Stimulated activated CD4-positive, alpha-beta T cell treated with anti-CD3 and anti-CD28 coated beads, Interleukin-4, amount 100 ng/mL, for 1 hour (primary cell): ENCODE measurements around the gene MYOCD.

Source experiments
- DNase-seq: peaks from one replicate; pipeline ENCODE4 v3.0.0-alpha.2; 2020

Gene MYOCD

GRCh38 chr17:12712941-12713340 is 47.3 kb downstream of the MYOCD start:
- no peak for DNase-seq

- no peak for DNase-seq
Measured at GRCh38 chr17:12719948-12720347, 54.3 kb downstream of the MYOCD start.

DNA sequence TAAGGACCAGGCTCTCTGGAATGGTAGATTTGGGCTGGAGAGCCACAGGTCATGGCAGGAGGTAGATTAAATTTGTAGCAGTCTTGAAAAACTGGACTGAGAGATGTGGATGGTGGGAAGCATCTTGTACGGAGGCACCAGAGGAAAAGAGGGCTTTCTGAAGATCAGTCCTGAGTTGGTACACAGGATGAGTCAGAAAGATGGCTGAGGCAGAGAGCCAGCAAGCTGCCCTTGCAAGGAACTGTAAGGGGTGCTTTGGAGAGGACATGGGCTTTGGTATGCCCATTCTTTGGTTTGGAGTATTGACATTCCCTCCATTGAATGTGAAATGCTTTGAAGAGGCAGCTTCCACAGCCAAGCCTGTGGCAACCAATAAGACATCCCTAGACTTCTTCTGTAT is 55.9 kb downstream of the MYOCD start:
- no peak for DNase-seq

DNA sequence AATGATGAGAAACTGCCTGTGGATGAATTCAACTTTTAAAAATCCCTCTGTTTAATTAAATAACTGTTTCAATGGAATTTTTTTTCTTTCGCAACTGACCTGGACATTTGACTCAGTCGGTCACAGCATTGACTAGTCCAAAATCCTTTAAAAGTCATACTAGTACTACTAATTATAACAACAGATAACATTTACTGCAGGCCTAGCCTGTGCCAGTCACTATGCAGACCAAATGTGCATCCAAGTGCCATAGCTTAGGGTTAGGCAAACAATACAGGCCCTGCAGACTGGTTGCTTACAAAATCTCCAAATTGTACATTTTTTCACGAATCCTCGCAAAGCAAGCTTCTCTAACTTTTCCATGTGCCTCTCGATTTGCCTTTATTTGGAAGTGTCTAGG is 56.6 kb downstream of the MYOCD start:
- DNase-seq = no peak

DNA sequence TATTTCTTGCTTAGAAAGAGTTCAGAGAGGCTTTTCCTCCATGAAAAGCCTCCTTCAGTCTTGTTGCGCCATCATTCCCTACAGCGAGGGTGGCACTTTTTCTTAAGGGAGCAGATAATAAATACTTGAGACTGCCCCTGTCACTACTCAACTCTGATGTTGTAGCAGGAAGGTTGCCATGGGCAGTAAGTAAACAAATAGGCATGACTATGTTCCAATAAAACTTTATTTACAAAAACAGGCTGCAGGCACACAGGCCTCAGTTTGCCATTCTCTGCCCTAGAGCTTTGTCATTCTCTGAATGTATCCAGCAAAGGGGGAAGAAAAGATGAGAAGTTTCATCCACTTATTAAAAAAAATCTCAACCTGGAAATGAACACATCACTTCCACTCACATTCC is 60.4 kb downstream of the MYOCD start:
- no peak for DNase-seq

DNA sequence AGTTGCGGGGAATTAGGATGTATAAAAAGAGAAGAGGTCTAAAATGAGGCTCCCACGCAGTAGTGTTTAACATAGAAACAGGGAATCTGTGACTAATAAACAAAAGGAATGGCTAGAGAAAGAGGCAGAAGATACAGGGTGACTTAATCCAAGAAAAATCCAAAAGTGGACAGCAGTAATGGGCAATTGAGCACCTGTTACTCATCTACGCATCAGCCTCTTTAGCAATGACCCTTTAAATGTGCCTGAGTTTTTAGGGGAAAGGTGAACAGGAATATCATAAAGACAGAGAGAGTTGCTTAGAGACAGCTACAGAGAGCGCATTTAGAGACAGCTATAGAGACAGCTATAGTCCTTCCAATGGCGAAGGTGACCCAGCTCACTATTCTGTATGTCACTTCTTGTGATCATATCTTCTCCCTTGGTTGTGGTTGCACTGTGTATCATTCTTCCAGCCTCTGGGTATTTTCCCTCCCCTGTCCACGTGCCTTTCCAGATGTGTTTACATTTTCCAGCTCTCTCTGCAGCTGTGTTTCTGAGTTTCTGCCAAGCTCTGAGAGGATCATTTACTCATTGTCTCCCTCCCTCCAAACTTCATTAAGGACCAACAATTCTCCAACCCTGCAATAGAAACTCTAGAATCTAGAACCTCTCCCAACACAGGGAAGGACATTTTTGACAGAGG is 61.5 kb downstream of the MYOCD start:
- no peak for DNase-seq

DNA sequence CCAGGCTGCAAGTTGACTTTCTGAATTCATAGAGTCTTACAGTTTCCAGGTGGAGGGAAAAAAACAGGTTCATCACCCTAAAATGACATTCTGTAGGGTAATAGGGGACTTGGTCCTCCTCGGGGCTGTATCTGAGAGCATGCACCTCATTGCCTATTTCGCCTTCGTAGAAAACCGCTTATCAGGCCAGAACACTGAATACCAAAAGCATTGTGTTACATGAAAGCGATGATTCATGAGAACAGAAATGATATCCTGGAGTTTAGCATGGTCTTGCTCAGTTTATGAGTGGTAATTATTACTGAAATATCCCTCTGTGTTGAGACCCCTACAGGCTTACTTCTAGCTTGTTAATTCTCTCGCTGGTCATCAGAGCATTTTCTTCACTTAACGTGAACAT is 62.2 kb downstream of the MYOCD start:
- DNase-seq = no peak

- no peak for DNase-seq
Measured at GRCh38 chr17:12729086-12729485, 63.4 kb downstream of the MYOCD start.

- DNase-seq = no peak
Measured at GRCh38 chr17:12730421-12730820, 64.7 kb downstream of the MYOCD start.

DNA sequence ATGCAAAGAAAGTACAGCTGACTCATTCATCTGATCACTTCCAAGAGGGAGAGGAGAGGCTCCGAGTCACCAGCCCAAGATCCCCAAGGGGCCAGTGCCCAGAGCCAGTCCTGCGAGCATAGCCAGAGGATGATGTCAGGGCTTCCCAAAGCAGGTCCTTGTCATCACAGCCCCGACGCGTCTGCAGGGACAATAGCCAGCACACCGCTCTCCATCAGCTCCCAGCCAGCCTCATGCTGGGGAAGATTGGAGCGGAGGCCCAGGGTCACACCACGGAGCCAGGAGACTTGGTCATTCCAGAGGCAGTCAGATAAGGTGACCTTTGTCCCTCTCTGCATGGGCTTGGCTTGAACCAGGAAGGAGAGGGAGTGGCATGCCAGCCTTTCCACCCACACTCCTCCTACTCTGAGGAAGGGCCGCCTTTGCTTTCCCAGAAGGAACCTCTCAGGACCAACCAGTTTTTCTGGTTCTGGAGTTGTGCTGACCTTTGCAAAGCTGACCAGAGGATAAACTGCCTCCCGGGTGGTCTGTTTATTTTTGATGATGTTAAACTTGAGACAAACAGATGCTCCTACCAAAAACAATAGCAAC is 65.3 kb downstream of the MYOCD start:
- no peak for DNase-seq

- DNase-seq = no peak
Measured at GRCh38 chr17:12731839-12732238, 66.1 kb downstream of the MYOCD start.

GRCh38 chr17:12732366-12732765 is 66.7 kb downstream of the MYOCD start:
- no peak for DNase-seq

DNA sequence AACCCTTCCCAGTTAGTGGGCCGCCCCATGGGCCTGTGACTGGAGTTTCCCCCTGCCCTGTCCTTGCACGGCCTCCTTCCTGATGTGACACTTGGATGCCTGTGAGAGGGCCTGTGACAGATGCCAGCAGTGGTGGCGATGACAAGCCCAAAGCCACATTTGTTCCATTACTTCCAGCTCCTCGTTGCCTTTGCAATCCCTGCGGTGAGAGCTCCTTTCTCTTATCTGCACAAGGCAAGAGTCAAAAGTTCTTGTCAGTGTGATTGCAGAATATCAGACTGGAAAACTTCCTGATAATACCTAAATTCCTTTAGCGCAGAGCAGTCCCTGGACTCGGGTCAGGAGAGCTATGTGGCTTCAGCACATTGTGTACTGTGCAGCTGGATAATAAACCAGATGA is 69.2 kb downstream of the MYOCD start:
- DNase-seq = no peak

GRCh38 chr17:12735517-12735916 is 69.8 kb downstream of the MYOCD start:
- DNase-seq = no peak

DNA sequence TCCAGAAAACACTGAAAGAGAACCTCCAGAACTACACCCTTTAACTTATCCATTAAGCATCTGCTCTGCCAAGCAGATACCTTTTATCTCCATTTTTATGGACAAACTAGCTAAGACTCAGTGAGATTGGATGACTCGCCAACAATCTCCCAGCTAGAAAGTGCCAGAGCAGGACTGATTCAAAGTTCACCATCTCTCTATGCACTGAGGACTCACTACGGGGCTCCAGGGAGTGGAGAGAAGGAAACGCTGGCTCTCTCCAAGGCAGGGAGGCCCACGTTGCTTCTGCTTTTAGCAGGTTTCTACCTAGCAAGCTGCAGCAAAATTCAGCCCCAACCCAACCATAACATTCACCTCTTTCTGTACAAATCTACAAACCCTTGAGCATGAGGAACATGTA is 70.8 kb downstream of the MYOCD start:
- DNase-seq = no peak

- no peak for DNase-seq
Measured at GRCh38 chr17:12737740-12738469, 72.2 kb downstream of the MYOCD start.

- no peak for DNase-seq
Measured at GRCh38 chr17:12738624-12739023, 72.9 kb downstream of the MYOCD start.

DNA sequence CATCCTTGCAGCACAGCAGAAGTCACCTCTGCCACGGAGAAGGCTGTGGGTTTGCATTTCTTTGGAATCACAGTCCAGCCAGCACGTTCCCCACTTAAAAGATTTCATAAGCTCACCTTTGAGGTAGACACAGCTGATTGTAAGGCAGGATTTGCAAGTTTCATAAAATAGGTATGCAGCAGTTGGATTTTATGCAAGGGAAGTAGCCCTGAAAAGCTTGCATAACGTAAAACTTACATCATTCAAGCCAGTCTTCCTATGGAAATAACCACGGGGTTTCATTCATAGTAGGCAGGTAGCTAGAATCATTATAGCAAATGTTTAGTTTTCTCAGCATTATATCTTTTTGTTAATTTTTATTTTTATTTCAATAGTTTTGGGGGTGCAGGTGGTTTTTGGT is 73.8 kb downstream of the MYOCD start:
- no peak for DNase-seq

GRCh38 chr17:12743046-12743445 is 77.4 kb downstream of the MYOCD start:
- no peak for DNase-seq

GRCh38 chr17:12744298-12744697 is 78.6 kb downstream of the MYOCD start:
- DNase-seq = no peak

- no peak for DNase-seq
Measured at GRCh38 chr17:12744786-12745185, 79.1 kb downstream of the MYOCD start.

GRCh38 chr17:12745486-12745885 is 79.8 kb downstream of the MYOCD start:
- DNase-seq = no peak

- DNase-seq = no peak
Measured at GRCh38 chr17:12756786-12757185, 91.1 kb downstream of the MYOCD start.

- no peak for DNase-seq
Measured at GRCh38 chr17:12759090-12759489, 93.4 kb downstream of the MYOCD start.
